ENCODE results near the gene BCL11B.

Gene BCL11B

GRCh38 chr14:99260587-99261551 lies 11.1 kb downstream of the BCL11B start:
- Histone ChIP-seq H2BK12ac (ENCODE audit: low read length in 2 of 2) (no peak overlapping the region), H2BK5ac (ENCODE audit: low read depth, low read length, poor library complexity, severe bottlenecking) (no peak overlapping the region), H4K91ac (ENCODE audit: low read length) (no peak overlapping the region), H3K4ac (ENCODE audit: low read depth in 1 of 2, low read length in 2 of 2) (no peak overlapping the region), H2BK120ac (ENCODE audit: low read depth, low read length) (no peak overlapping the region), H2AK5ac (ENCODE audit: low read length, severe bottlenecking) (no peak overlapping the region), H4K8ac (ENCODE audit: low read length) (no peak overlapping the region), H3K36me3 (ENCODE audit: control insufficient read depth in 1 of 2, insufficient read depth in 2 of 2, low read depth in 1 of 2, low read length in 2 of 2) (no peaks in the 10 kb centered on the region), H3K9me3 (ENCODE audit: control insufficient read depth, low read length) (no peaks in the 10 kb centered on the region), H2BK15ac (ENCODE audit: low read depth, poor library complexity, severe bottlenecking) (no peak overlapping the region), H3K23ac (ENCODE audit: low read length in 2 of 2) (no peak overlapping the region), H3K4me2 (ENCODE audit: low read length, poor library complexity, severe bottlenecking) (no peak overlapping the region), H3K27me3 (ENCODE audit: control insufficient read depth in 1 of 2, insufficient read depth in 1 of 2, low read length in 2 of 2) (peaks cover 60 to 68% of the 10 kb centered on the region in 2 experiments), H3K9ac (ENCODE audit: low read length) (no peak overlapping the region), H2AFZ (ENCODE audit: low read depth, low read length) (no peak overlapping the region), H3K27ac (ENCODE audit: low read length, poor library complexity, severe bottlenecking) (no peak overlapping the region), H3K4me3 (ENCODE audit: insufficient read depth in 1 of 2, low read depth in 1 of 2, low read length in 2 of 2) (no peak overlapping the region), H3K18ac (ENCODE audit: low read depth in 1 of 2, low read length in 2 of 2) (no peak overlapping the region), H3K4me1 (ENCODE audit: control insufficient read depth, insufficient read depth, low read depth, low read length) (no peaks in the 10 kb centered on the region), H3K79me1 (replicated peaks; ENCODE audit: low read length, poor library complexity, severe bottlenecking) (no peaks in the 10 kb centered on the region), H3K14ac (ENCODE audit: low read length in 2 of 2) (no peak overlapping the region)
- DNase-seq: no peak
- WGBS: 61% methylated on average over 19 of the region's 20 CpGs

GRCh38 chr14:99260116-99260515 lies 11.9 kb downstream of the BCL11B start:
- Histone ChIP-seq H3K4ac (ENCODE audit: low read depth in 1 of 2, low read length in 2 of 2) (no peak overlapping the region), H3K23ac (ENCODE audit: low read length in 2 of 2) (no peak overlapping the region), H2BK5ac (ENCODE audit: low read depth, low read length, poor library complexity, severe bottlenecking) (no peak overlapping the region), H2BK120ac (ENCODE audit: low read depth, low read length) (no peak overlapping the region), H2BK12ac (ENCODE audit: low read length in 2 of 2) (no peak overlapping the region), H3K27me3 (ENCODE audit: control insufficient read depth in 1 of 2, insufficient read depth in 1 of 2, low read length in 2 of 2) (peaks cover 53 to 61% of the 10 kb centered on the region in 2 experiments), H3K79me1 (replicated peaks; ENCODE audit: low read length, poor library complexity, severe bottlenecking) (no peaks in the 10 kb centered on the region), H3K14ac (ENCODE audit: low read length in 2 of 2) (no peak overlapping the region), H2BK15ac (ENCODE audit: low read depth, poor library complexity, severe bottlenecking) (no peak overlapping the region), H3K9me3 (ENCODE audit: control insufficient read depth, low read length) (no peaks in the 10 kb centered on the region), H4K8ac (ENCODE audit: low read length) (no peak overlapping the region), H3K27ac (ENCODE audit: low read length, poor library complexity, severe bottlenecking) (no peak overlapping the region), H3K9ac (ENCODE audit: low read length) (no peak overlapping the region), H2AK5ac (ENCODE audit: low read length, severe bottlenecking) (no peak overlapping the region), H3K4me2 (ENCODE audit: low read length, poor library complexity, severe bottlenecking) (no peak overlapping the region), H2AFZ (ENCODE audit: low read depth, low read length) (no peak overlapping the region), H3K36me3 (ENCODE audit: control insufficient read depth in 1 of 2, insufficient read depth in 2 of 2, low read depth in 1 of 2, low read length in 2 of 2) (no peaks in the 10 kb centered on the region), H3K4me1 (ENCODE audit: control insufficient read depth, insufficient read depth, low read depth, low read length) (no peaks in the 10 kb centered on the region), H3K4me3 (ENCODE audit: insufficient read depth in 1 of 2, low read depth in 1 of 2, low read length in 2 of 2) (no peak overlapping the region), H4K91ac (ENCODE audit: low read length) (no peak overlapping the region), H3K18ac (ENCODE audit: low read depth in 1 of 2, low read length in 2 of 2) (no peak overlapping the region)
- 92% methylated on average over 9 of the region's 9 CpGs for WGBS
- no peak for DNase-seq

GRCh38 chr14:99258876-99259726 lies 12.9 kb downstream of the BCL11B start:
- Histone ChIP-seq H3K27ac (ENCODE audit: low read length, poor library complexity, severe bottlenecking) (no peak overlapping the region), H2BK5ac (ENCODE audit: low read depth, low read length, poor library complexity, severe bottlenecking) (no peak overlapping the region), H3K23ac (ENCODE audit: low read length in 2 of 2) (no peak overlapping the region), H4K8ac (ENCODE audit: low read length) (no peak overlapping the region), H3K9ac (ENCODE audit: low read length) (peak overlapping the region; percentile 72), H3K4ac (ENCODE audit: low read depth in 1 of 2, low read length in 2 of 2) (no peak overlapping the region), H2AFZ (ENCODE audit: low read depth, low read length) (no peak overlapping the region), H3K27me3 (ENCODE audit: control insufficient read depth in 1 of 2, insufficient read depth in 1 of 2, low read length in 2 of 2) (peaks cover 46 to 58% of the 10 kb centered on the region in 2 experiments), H3K79me1 (replicated peaks; ENCODE audit: low read length, poor library complexity, severe bottlenecking) (no peaks in the 10 kb centered on the region), H3K36me3 (ENCODE audit: control insufficient read depth in 1 of 2, insufficient read depth in 2 of 2, low read depth in 1 of 2, low read length in 2 of 2) (no peaks in the 10 kb centered on the region), H4K91ac (ENCODE audit: low read length) (no peak overlapping the region), H3K4me3 (ENCODE audit: insufficient read depth in 1 of 2, low read depth in 1 of 2, low read length in 2 of 2) (peak overlapping the region in 1 of 2 experiments; percentile 65), H3K4me2 (ENCODE audit: low read length, poor library complexity, severe bottlenecking) (no peak overlapping the region), H2AK5ac (ENCODE audit: low read length, severe bottlenecking) (no peak overlapping the region), H3K18ac (ENCODE audit: low read depth in 1 of 2, low read length in 2 of 2) (no peak overlapping the region), H2BK12ac (ENCODE audit: low read length in 2 of 2) (no peak overlapping the region), H2BK120ac (ENCODE audit: low read depth, low read length) (no peak overlapping the region), H2BK15ac (ENCODE audit: low read depth, poor library complexity, severe bottlenecking) (no peak overlapping the region), H3K9me3 (ENCODE audit: control insufficient read depth, low read length) (no peaks in the 10 kb centered on the region), H3K14ac (ENCODE audit: low read length in 2 of 2) (no peak overlapping the region), H3K4me1 (ENCODE audit: control insufficient read depth, insufficient read depth, low read depth, low read length) (no peaks in the 10 kb centered on the region)
- DNase-seq: no peak
- WGBS: 66% methylated on average over 21 of the region's 27 CpGs

- Histone ChIP-seq H3K27me3 (ENCODE audit: control insufficient read depth in 1 of 2, insufficient read depth in 1 of 2, low read length in 2 of 2) (peaks cover 42 to 64% of the 10 kb centered on the region in 2 experiments), H3K36me3 (ENCODE audit: control insufficient read depth in 1 of 2, insufficient read depth in 2 of 2, low read depth in 1 of 2, low read length in 2 of 2) (no peaks in the 10 kb centered on the region), H2AFZ (ENCODE audit: low read depth, low read length) (no peak overlapping the region), H3K4me2 (ENCODE audit: low read length, poor library complexity, severe bottlenecking) (no peak overlapping the region), H2BK120ac (ENCODE audit: low read depth, low read length) (no peak overlapping the region), H3K79me1 (replicated peaks; ENCODE audit: low read length, poor library complexity, severe bottlenecking) (no peaks in the 10 kb centered on the region), H2AK5ac (ENCODE audit: low read length, severe bottlenecking) (no peak overlapping the region), H4K8ac (ENCODE audit: low read length) (no peak overlapping the region), H3K18ac (ENCODE audit: low read depth in 1 of 2, low read length in 2 of 2) (no peak overlapping the region), H2BK15ac (ENCODE audit: low read depth, poor library complexity, severe bottlenecking) (no peak overlapping the region), H2BK5ac (ENCODE audit: low read depth, low read length, poor library complexity, severe bottlenecking) (no peak overlapping the region), H3K4ac (ENCODE audit: low read depth in 1 of 2, low read length in 2 of 2) (no peak overlapping the region), H3K27ac (ENCODE audit: low read length, poor library complexity, severe bottlenecking) (no peak overlapping the region), H3K4me3 (ENCODE audit: insufficient read depth in 1 of 2, low read depth in 1 of 2, low read length in 2 of 2) (no peak overlapping the region), H3K9ac (ENCODE audit: low read length) (peak overlapping the region; percentile 72), H3K4me1 (ENCODE audit: control insufficient read depth, insufficient read depth, low read depth, low read length) (no peaks in the 10 kb centered on the region), H3K14ac (ENCODE audit: low read length in 2 of 2) (no peak overlapping the region), H3K9me3 (ENCODE audit: control insufficient read depth, low read length) (no peaks in the 10 kb centered on the region), H4K91ac (ENCODE audit: low read length) (no peak overlapping the region), H2BK12ac (ENCODE audit: low read length in 2 of 2) (no peak overlapping the region), H3K23ac (ENCODE audit: low read length in 2 of 2) (no peak overlapping the region)
- 34% methylated on average over 8 of the region's 8 CpGs for WGBS
- no peak for DNase-seq
Observed at GRCh38 chr14:99258341-99258861, 13.6 kb downstream of the BCL11B start.

Data from mesenchymal stem cell (in vitro differentiated cells and primary cell).